IMR-90 (cell line): ENCODE results near the gene TLCD2. TPM values are rescaled to one million over a fixed set of nuclear protein-coding genes. Genes with fewer than 3 reads are reported as not detected.
A peak's percentile ranks its signal among the peaks of the same experiment; 100 is the strongest.

Experiments
- ATAC-seq: fragments of 200-7000 bp; cut with Tn5 transposase; 2 replicates; pipeline ENCODE4 v1.9.1; 2020; ENCODE audit warnings: low read depth, mild to moderate bottlenecking, moderate library complexity
- BruUV-seq: library from RNA; stranded (reverse); fragments of 400-500 nt; replicated peaks from 2 replicates; lab custom pipeline; 2021; lab: Mats Ljungman, UMichigan
- CTCF ChIA-PET: fragments of 300-600 bp; formaldehyde crosslinking; extraction: SDS; loops from one replicate; lab custom pipeline; 2021; ENCODE audit warnings: antibody characterized with exemption; lab: Yijun Ruan, JAX
- POLR2A ChIA-PET: fragments of 300-600 bp; sonication (Branson Sonifier 250); formaldehyde crosslinking; loops from one replicate; lab custom pipeline; 2022; ENCODE audit warnings: antibody characterized with exemption; ENCODE audit not compliant: unreplicated experiment; lab: Charles Lee
- DNase-seq: peaks from one replicate; pipeline ENCODE4 v3.0.0; 2013
- H2AFZ ChIP-seq: replicated peaks from 2 replicates; pipeline ENCODE3; 2013; ENCODE audit warnings: low read length, mild to moderate bottlenecking; ENCODE audit not compliant: poor library complexity
- H2AK5ac ChIP-seq: 2 replicates; pipeline ENCODE4 v1.6.1; 2013; ENCODE audit warnings: low read depth, low read length, inconsistent platforms
- H2AK9ac ChIP-seq: replicated peaks from 2 replicates; pipeline ENCODE3; 2013; ENCODE audit warnings: mild to moderate bottlenecking, low read depth, low read length, moderate library complexity; ENCODE audit not compliant: poor library complexity
- H2BK120ac ChIP-seq: 2 replicates; pipeline ENCODE4 v1.6.1; 2013; ENCODE audit warnings: low read depth, low read length, inconsistent platforms
- H2BK15ac ChIP-seq: 3 replicates; pipeline ENCODE4 v1.6.1; 2013; ENCODE audit warnings: low read depth, low read length, inconsistent platforms
- H2BK20ac ChIP-seq: 2 replicates; pipeline ENCODE4 v1.6.1; 2013; ENCODE audit warnings: low read depth, mild to moderate bottlenecking, inconsistent platforms, low read length, moderate library complexity
- H2BK5ac ChIP-seq: 2 replicates; pipeline ENCODE4 v1.6.1; 2013; ENCODE audit warnings: mild to moderate bottlenecking, low read depth, low read length, inconsistent platforms; ENCODE audit not compliant: poor library complexity, severe bottlenecking
- H3K14ac ChIP-seq: replicated peaks from 2 replicates; pipeline ENCODE4 v1.6.1; 2013; ENCODE audit warnings: low read depth, low read length, inconsistent platforms
- H3K18ac ChIP-seq: 2 replicates; pipeline ENCODE4 v1.6.1; 2013; ENCODE audit warnings: low read depth, low read length, control low read depth
- H3K23ac ChIP-seq: 2 replicates; pipeline ENCODE4 v1.6.1; 2013; ENCODE audit warnings: low read depth, low read length, inconsistent platforms
- H3K27ac ChIP-seq: 2 replicates; pipeline ENCODE4 v1.5.1; 2013; ENCODE audit warnings: mild to moderate bottlenecking, control low read depth, low read length; ENCODE audit not compliant: insufficient read depth
- H3K27me3 ChIP-seq: 2 replicates; pipeline ENCODE4 v1.6.1; 2013; ENCODE audit warnings: low read length; ENCODE audit not compliant: control insufficient read depth, insufficient read depth
- H3K36me3 ChIP-seq: 2 replicates; pipeline ENCODE4 v1.6.1; 2013; ENCODE audit warnings: low read length, mixed read lengths; ENCODE audit not compliant: control insufficient read depth, insufficient read depth
- H3K4ac ChIP-seq: 2 replicates; pipeline ENCODE4 v1.6.1; 2013; ENCODE audit warnings: low read depth, low read length, inconsistent platforms
- H3K4me1 ChIP-seq: 2 replicates; pipeline ENCODE4 v1.6.1; 2013; ENCODE audit warnings: low read length, mixed read lengths; ENCODE audit not compliant: control insufficient read depth, insufficient read depth
- H3K4me2 ChIP-seq: 2 replicates; pipeline ENCODE4 v1.6.1; 2013; ENCODE audit warnings: low read depth, mild to moderate bottlenecking, control low read depth, low read length, moderate library complexity
- H3K4me3 ChIP-seq: 2 replicates; pipeline ENCODE4 v1.5.1; 2013; ENCODE audit warnings: low read depth, mild to moderate bottlenecking, control low read depth, low read length, moderate library complexity; ENCODE audit not compliant: insufficient read depth
- H3K56ac ChIP-seq: 2 replicates; pipeline ENCODE4 v1.6.1; 2013; ENCODE audit warnings: low read length, inconsistent platforms; ENCODE audit not compliant: insufficient read depth; ENCODE audit errors: extremely low read depth
- H3K79me1 ChIP-seq, 2 experiments: 2 replicates each; pipeline ENCODE4 v1.6.1; 2013; ENCODE audit warnings: low read length in 2 of 2, inconsistent platforms in 1 of 2, low read depth in 1 of 2
- H3K9ac ChIP-seq: 2 replicates; pipeline ENCODE4 v1.6.1; 2013; ENCODE audit warnings: low read depth, low read length, control low read depth
- H3K9me1 ChIP-seq: 2 replicates; pipeline ENCODE4 v1.6.1; 2013; ENCODE audit warnings: low read length, inconsistent platforms; ENCODE audit not compliant: insufficient read depth
- H3K9me3 ChIP-seq: 2 replicates; pipeline ENCODE4 v1.6.1; 2013; ENCODE audit warnings: low read length; ENCODE audit not compliant: control insufficient read depth, insufficient read depth
- H4K20me1 ChIP-seq: 2 replicates; pipeline ENCODE4 v1.6.1; 2013; ENCODE audit warnings: low read length, inconsistent platforms; ENCODE audit not compliant: insufficient read depth
- H4K5ac ChIP-seq: 2 replicates; pipeline ENCODE4 v1.6.1; 2013; ENCODE audit warnings: mild to moderate bottlenecking, low read depth, low read length, control low read depth
- H4K8ac ChIP-seq, 2 experiments: 2 replicates each; pipeline ENCODE4 v1.6.1; 2013; ENCODE audit warnings: low read depth in 2 of 2, low read length in 2 of 2, control low read depth in 1 of 2, inconsistent platforms in 1 of 2
- H4K91ac ChIP-seq: 2 replicates; pipeline ENCODE4 v1.6.1; 2013; ENCODE audit warnings: low read depth, low read length, inconsistent platforms; ENCODE audit not compliant: insufficient read depth
- BHLHE40 ChIP-seq: fragments of 150-350 bp; IDR thresholded peaks from 2 replicates; pipeline ENCODE4 v1.6.1; 2016; ENCODE audit warnings: mild to moderate bottlenecking, low read depth, low read length
- FOS ChIP-seq: fragments of 150-350 bp; IDR thresholded peaks from 2 replicates; pipeline ENCODE4 v1.6.1; 2016; ENCODE audit warnings: low read depth, low read length
- MAFK ChIP-seq: IDR thresholded peaks from 2 replicates; pipeline ENCODE4 v1.6.1; 2012; ENCODE audit warnings: low read depth, low read length, improper control_type of control experiment
- MAZ ChIP-seq: IDR thresholded peaks from 2 replicates; pipeline ENCODE4 v1.6.1; 2012; ENCODE audit warnings: low read depth, mild to moderate bottlenecking, low read length, improper control_type of control experiment, moderate library complexity, borderline replicate concordance
- MXI1 ChIP-seq: IDR thresholded peaks from 2 replicates; pipeline ENCODE4 v1.6.1; 2012; ENCODE audit warnings: low read depth, mild to moderate bottlenecking, low read length, moderate library complexity, borderline replicate concordance
- NFE2L2 ChIP-seq: fragments of 150-350 bp; IDR thresholded peaks from 2 replicates; pipeline ENCODE4 v1.6.1; 2016; ENCODE audit warnings: low read depth, mild to moderate bottlenecking, low read length
- RCOR1 ChIP-seq: IDR thresholded peaks from 2 replicates; pipeline ENCODE4 v1.6.1; 2012; ENCODE audit warnings: mild to moderate bottlenecking, low read length, improper control_type of control experiment; ENCODE audit not compliant: insufficient replicate concordance
- RFX5 ChIP-seq: IDR thresholded peaks from 2 replicates; pipeline ENCODE4 v1.8.0; 2012; ENCODE audit warnings: low read depth, mild to moderate bottlenecking, low read length, moderate library complexity
- WGBS, 2 experiments: methylation state at CpG; one replicate each; pipeline versions ENCODE4 v1.1.5 to v1.1.7; 2013; ENCODE audit warnings: missing lambda C conversion rate in 2 of 2; ENCODE audit not compliant: insufficient read length in 1 of 2; ENCODE audit errors: extremely low coverage in 2 of 2; 5-methylcytosine and 5-hydroxymethylcytosine counted together
- dilution Hi-C: fragments of 300-500 bp; cut with HindIII; formaldehyde crosslinking; loops from one replicate; pipeline ENCODE4 v1.14.3; 2018; ENCODE audit warnings: low sequenced_read_pairs; ENCODE audit not compliant: unreplicated experiment
- in situ Hi-C: fragments of 300-500 bp; cut with MboI; formaldehyde crosslinking; loops from 3 replicates; pipeline ENCODE4 v1.14.3; 2019; ENCODE audit warnings: low sequenced_read_pairs, inconsistent platforms, mixed read lengths
- intact Hi-C: fragments of 100-400 bp; cut with micrococcal nuclease; formaldehyde crosslinking; loops from 2 replicates; pipeline ENCODE4 v1.10.0; 2022
- polyA plus RNA-seq, 3 experiments: library from polyadenylated mRNA; depleted of rRNA; stranded (reverse); fragments of >200 nt; gene quantifications; 2 replicates each; pipeline ENCODE4 v1.2.3, GENCODE V29; 2012; ENCODE audit warnings: low replicate concordance in 1 of 3
- total RNA-seq: library from RNA; depleted of rRNA; stranded (reverse); fragments of >200 nt; gene quantifications from 2 replicates; pipeline ENCODE4 v1.2.3, GENCODE V29; 2012
- TF ChIP-seq, protein P1 (sequence below): fragments of 150-350 bp; IDR thresholded peaks from 2 replicates; pipeline ENCODE4 v1.6.1; 2016; ENCODE audit warnings: low read depth, mild to moderate bottlenecking, low read length, moderate library complexity, borderline replicate concordance
- TF ChIP-seq, protein P2 (sequence below): conservative IDR thresholded peaks from 2 replicates; pipeline ENCODE4 v1.5.1; 2012; ENCODE audit warnings: mild to moderate bottlenecking, low read depth, low read length, improper control_type of control experiment
- TF ChIP-seq, protein P3 (sequence below): fragments of 150-350 bp; IDR thresholded peaks from 2 replicates; pipeline ENCODE4 v1.6.1; 2017; ENCODE audit warnings: mild to moderate bottlenecking, antibody characterized with exemption, low read length, low read depth

TLCD2 gene
- total and polyA plus RNA-seq, 2 of the 4 experiments (the other 2 are of a cell fraction), result 0.72 to 1.2 TPM

DNA sequence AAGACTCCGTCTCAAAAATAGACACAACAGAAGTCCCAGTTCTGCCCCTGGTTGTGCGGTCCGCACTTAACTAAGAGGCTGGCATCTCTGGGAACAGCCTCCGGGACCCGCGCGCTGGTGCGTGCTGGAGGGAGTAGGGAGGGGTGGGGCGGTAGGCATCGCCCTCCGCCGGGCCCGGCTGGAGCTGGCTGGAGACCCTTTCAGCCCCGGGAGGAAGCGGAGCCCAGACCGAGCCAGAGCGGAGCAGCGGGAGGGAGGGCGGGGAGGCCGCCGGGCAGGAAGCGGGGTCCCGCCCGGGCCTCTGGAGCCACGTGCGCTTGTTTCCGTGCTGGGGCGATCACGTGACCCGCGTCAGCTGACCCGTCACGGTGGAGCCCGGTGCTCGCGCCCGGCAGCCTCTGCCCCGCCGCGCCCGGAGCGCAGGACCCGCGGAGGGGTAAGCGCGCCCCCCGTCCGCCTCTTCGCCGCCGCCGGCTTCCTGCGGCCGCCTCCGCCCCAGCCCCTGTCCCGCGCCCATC lies 14.2 kb upstream of the TLCD2 start, which contains the start of gene WDR81:
WDR81 (plus strand) TSS at position 354 of the 518 bp plus-strand sequence. CDS start 256 bp downstream, outside the sequence.
- no peaks in the 10 kb centered on the region for H3K27me3 ChIP-seq
- H3K4me3 ChIP-seq, result peak within 1 kb of the TSS; percentile 70
- DNase-seq (peak; percentile 79), ATAC-seq (peak; percentile 78)
- peaks cover 22% of the 10 kb centered on the region; the same call in 1 of the 2 replicates for H3K36me3 ChIP-seq
- peak within 1 kb of the TSS; percentile 73; the same call in 1 of the 2 replicates for H2BK120ac ChIP-seq
- peaks cover 10 to 19% of the 10 kb centered on the region in 2 experiments for H3K79me1 ChIP-seq
- H2AK5ac ChIP-seq, result peak within 1 kb of the TSS; percentile 91
- WGBS, 2 experiments, result 1% methylated on average over 28 of the region's 57 CpGs; no CpG with 5 or more reads in 1 of the 2 experiments
- TF ChIP-seq MXI1 (peak; percentile 81; the same call in 1 of the 2 replicates), MAFK (no peak), MAZ (peak; percentile 30; the same call in 1 of the 2 replicates), RFX5 (no peak), RCOR1 (no peak), FOS (peak; percentile 76), NFE2L2 (no peak), BHLHE40 (peak; percentile 77)
- TF ChIP-seq, protein P1, sequence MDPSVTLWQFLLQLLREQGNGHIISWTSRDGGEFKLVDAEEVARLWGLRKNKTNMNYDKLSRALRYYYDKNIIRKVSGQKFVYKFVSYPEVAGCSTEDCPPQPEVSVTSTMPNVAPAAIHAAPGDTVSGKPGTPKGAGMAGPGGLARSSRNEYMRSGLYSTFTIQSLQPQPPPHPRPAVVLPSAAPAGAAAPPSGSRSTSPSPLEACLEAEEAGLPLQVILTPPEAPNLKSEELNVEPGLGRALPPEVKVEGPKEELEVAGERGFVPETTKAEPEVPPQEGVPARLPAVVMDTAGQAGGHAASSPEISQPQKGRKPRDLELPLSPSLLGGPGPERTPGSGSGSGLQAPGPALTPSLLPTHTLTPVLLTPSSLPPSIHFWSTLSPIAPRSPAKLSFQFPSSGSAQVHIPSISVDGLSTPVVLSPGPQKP, result no peak
- TF ChIP-seq, protein P2, sequence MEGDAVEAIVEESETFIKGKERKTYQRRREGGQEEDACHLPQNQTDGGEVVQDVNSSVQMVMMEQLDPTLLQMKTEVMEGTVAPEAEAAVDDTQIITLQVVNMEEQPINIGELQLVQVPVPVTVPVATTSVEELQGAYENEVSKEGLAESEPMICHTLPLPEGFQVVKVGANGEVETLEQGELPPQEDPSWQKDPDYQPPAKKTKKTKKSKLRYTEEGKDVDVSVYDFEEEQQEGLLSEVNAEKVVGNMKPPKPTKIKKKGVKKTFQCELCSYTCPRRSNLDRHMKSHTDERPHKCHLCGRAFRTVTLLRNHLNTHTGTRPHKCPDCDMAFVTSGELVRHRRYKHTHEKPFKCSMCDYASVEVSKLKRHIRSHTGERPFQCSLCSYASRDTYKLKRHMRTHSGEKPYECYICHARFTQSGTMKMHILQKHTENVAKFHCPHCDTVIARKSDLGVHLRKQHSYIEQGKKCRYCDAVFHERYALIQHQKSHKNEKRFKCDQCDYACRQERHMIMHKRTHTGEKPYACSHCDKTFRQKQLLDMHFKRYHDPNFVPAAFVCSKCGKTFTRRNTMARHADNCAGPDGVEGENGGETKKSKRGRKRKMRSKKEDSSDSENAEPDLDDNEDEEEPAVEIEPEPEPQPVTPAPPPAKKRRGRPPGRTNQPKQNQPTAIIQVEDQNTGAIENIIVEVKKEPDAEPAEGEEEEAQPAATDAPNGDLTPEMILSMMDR, result no peak
- TF ChIP-seq, protein P3, sequence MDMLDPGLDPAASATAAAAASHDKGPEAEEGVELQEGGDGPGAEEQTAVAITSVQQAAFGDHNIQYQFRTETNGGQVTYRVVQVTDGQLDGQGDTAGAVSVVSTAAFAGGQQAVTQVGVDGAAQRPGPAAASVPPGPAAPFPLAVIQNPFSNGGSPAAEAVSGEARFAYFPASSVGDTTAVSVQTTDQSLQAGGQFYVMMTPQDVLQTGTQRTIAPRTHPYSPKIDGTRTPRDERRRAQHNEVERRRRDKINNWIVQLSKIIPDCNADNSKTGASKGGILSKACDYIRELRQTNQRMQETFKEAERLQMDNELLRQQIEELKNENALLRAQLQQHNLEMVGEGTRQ, result peak; percentile 99
- no TSS peak for BruUV-seq
- peak within 1 kb of the TSS; percentile 78 for H3K14ac ChIP-seq
- peak within 1 kb of the TSS; percentile 98 for H2AFZ ChIP-seq
- H3K4ac ChIP-seq, result peak within 1 kb of the TSS; percentile 87
- peak within 1 kb of the TSS; percentile 90 for H2BK5ac ChIP-seq
- dilution Hi-C loops, result no loop called here
- CTCF ChIA-PET, result interaction anchor here (1.0 kb wide), 1 partner anchor 55 kb away, joined by 4 read pairs; no protein-coding TSS in a partner anchor
- H3K56ac ChIP-seq, result no peak within 1 kb of the TSS
- intact Hi-C loops, result no loop called here
- in situ Hi-C loops, result loop anchor here (5.0 to 25.0 kb wide), 2 partner anchors 63 to 313 kb away; partner anchors contain the start of genes DPH1, OVCA2 and RTN4RL1
- H2BK20ac ChIP-seq, result peak within 1 kb of the TSS; percentile 30; the same call in 1 of the 2 replicates
- H3K9me3 ChIP-seq, result no peaks in the 10 kb centered on the region
- peaks cover 11% of the 10 kb centered on the region for H3K9me1 ChIP-seq
- H4K5ac ChIP-seq, result peak within 1 kb of the TSS; percentile 88
- H2BK15ac ChIP-seq, result peak within 1 kb of the TSS; percentile 75; the same call in 1 of the 3 replicates
- H4K91ac ChIP-seq, result peak within 1 kb of the TSS; percentile 51
- H3K4me1 ChIP-seq, result peaks cover 11% of the 10 kb centered on the region
- H2AK9ac ChIP-seq, result peak within 1 kb of the TSS; percentile 98
- H3K23ac ChIP-seq, result peak within 1 kb of the TSS; percentile 74
- H3K4me2 ChIP-seq, result peak within 1 kb of the TSS; percentile 91
- peak within 1 kb of the TSS; percentile 89 for H3K9ac ChIP-seq
- H3K27ac ChIP-seq, result peak within 1 kb of the TSS; percentile 94
- peak within 1 kb of the TSS; percentile 89 to 94 for H4K8ac ChIP-seq
- H4K20me1 ChIP-seq, result no peaks in the 10 kb centered on the region
- POLR2A ChIA-PET, result no interaction called here
- H3K18ac ChIP-seq, result peak within 1 kb of the TSS; percentile 79; the same call in 1 of the 2 replicates
